AG10803 (cell line): ENCODE data around the gene CDCA8.

Experiments
- DNase-seq: peaks from one replicate; pipeline ENCODE4 v3.0.0; 2010; ENCODE audit warnings: low read depth
- H3K4me3 ChIP-seq: 2 replicates; pipeline ENCODE4 v1.5.1; 2011; ENCODE audit warnings: mild to moderate bottlenecking, low read length, control low read depth
- CTCF ChIP-seq: conservative IDR thresholded peaks from 2 replicates; pipeline ENCODE4 v1.5.1; 2011; ENCODE audit warnings: mild to moderate bottlenecking, low read length, control low read depth, inconsistent platforms

CDCA8 gene

GRCh38 chr1:37692078-37692833 lies at the start of gene CDCA8:
CDCA8 (plus strand) TSS chr1:37692516; CDS start chr1:37692691, 175 bp downstream.
- peak; percentile 66 for TF ChIP-seq CTCF
- H3K4me3 ChIP-seq, result peak within 1 kb of the TSS; percentile 96
- DNase-seq, result peak; percentile 98

- no peak overlapping the region for H3K4me3 ChIP-seq
- peak; percentile 21 for DNase-seq
- TF ChIP-seq CTCF, result no peak
These were observed 45.0 kb upstream of the CDCA8 start for GRCh38 chr1:37647281-37647680.

GRCh38 chr1:37650173-37650572 lies 42.1 kb upstream of the CDCA8 start:
- DNase-seq, result no peak
- no peak overlapping the region for H3K4me3 ChIP-seq
- TF ChIP-seq CTCF, result no peak

- no peak for TF ChIP-seq CTCF
- no peak for DNase-seq
- H3K4me3 ChIP-seq, result no peak overlapping the region
These were observed 41.6 kb upstream of the CDCA8 start for GRCh38 chr1:37650721-37651120.

GRCh38 chr1:37651803-37652202 lies 40.5 kb upstream of the CDCA8 start:
- no peak for DNase-seq
- no peak overlapping the region; the same call in 1 of the 2 replicates for H3K4me3 ChIP-seq
- no peak for TF ChIP-seq CTCF

GRCh38 chr1:37652976-37653375 lies 39.3 kb upstream of the CDCA8 start:
- H3K4me3 ChIP-seq, result no peak overlapping the region
- no peak for DNase-seq
- TF ChIP-seq CTCF, result no peak

- TF ChIP-seq CTCF, result no peak
- DNase-seq, result no peak
- no peak overlapping the region for H3K4me3 ChIP-seq
These were observed 38.4 kb upstream of the CDCA8 start for GRCh38 chr1:37653906-37654305.
